ENCODE results near the gene GMDS. TPM values are rescaled to one million over a fixed set of nuclear protein-coding genes. Genes with fewer than 3 reads are reported as not detected.

The GMDS gene
- total RNA-seq, 4 donors from 2014 or later = 197 to 375 (median 215) TPM

DNA sequence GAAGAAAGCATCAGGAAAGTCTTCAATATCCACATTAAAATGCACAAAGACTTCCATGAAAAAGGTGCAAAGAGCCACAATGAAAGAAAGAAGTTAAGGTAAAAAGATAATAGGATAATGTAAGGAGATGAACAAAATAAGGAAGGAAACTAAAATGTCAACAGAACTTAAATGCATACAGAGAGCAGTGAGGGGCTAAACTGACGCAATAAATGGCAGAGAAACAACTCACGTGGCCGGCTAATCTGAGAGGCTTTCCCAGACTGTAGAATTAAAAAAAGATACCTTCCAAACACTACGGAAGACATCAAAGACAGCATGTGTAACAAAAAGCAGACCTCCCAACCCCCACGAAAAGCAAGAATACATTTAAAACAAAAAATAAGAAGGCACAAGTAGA lies 73.7 kb downstream of the GMDS start:
- TF ChIP-seq, protein P1, sequence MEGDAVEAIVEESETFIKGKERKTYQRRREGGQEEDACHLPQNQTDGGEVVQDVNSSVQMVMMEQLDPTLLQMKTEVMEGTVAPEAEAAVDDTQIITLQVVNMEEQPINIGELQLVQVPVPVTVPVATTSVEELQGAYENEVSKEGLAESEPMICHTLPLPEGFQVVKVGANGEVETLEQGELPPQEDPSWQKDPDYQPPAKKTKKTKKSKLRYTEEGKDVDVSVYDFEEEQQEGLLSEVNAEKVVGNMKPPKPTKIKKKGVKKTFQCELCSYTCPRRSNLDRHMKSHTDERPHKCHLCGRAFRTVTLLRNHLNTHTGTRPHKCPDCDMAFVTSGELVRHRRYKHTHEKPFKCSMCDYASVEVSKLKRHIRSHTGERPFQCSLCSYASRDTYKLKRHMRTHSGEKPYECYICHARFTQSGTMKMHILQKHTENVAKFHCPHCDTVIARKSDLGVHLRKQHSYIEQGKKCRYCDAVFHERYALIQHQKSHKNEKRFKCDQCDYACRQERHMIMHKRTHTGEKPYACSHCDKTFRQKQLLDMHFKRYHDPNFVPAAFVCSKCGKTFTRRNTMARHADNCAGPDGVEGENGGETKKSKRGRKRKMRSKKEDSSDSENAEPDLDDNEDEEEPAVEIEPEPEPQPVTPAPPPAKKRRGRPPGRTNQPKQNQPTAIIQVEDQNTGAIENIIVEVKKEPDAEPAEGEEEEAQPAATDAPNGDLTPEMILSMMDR (IDR thresholded peaks at IDR 0.05) = no peak
- TF ChIP-seq POLR2A (IDR thresholded peaks at IDR 0.05) = no peak
- H3K27ac ChIP-seq = no peak overlapping the region
- H3K9me3 ChIP-seq = no peaks in the 10 kb centered on the region
- DNase-seq = no peak
- H3K4me3 ChIP-seq = no peak overlapping the region
- no peaks in the 10 kb centered on the region for H3K4me1 ChIP-seq
- H3K27me3 ChIP-seq = no peaks in the 10 kb centered on the region
- no peaks in the 10 kb centered on the region for H3K36me3 ChIP-seq

DNA sequence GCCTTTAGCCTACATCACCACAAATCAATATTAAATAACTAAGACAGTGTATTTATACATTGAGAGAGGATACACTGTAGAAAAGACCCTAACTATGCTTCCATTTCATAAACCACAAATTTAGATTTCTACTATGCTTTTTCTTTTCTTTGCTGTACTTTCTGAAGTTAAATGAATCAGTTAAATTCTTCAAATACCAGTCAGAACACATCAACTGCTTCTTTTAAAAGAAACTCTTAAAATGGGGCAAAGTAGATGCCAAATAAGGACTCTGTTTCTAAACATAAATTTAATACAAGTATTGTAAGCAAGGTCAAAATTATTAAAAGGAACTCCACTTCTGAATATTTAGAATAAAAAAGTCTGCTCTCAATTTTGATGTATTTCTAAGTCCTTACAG lies 76.9 kb downstream of the GMDS start:
- no peak for TF ChIP-seq POLR2A (IDR thresholded peaks at IDR 0.05)
- TF ChIP-seq, protein P1 (IDR thresholded peaks at IDR 0.05) = no peak
- no peaks in the 10 kb centered on the region for H3K36me3 ChIP-seq
- H3K4me1 ChIP-seq = no peaks in the 10 kb centered on the region
- no peak overlapping the region for H3K27ac ChIP-seq
- DNase-seq = no peak
- no peaks in the 10 kb centered on the region for H3K9me3 ChIP-seq
- no peak overlapping the region for H3K4me3 ChIP-seq
- H3K27me3 ChIP-seq = no peaks in the 10 kb centered on the region

DNA sequence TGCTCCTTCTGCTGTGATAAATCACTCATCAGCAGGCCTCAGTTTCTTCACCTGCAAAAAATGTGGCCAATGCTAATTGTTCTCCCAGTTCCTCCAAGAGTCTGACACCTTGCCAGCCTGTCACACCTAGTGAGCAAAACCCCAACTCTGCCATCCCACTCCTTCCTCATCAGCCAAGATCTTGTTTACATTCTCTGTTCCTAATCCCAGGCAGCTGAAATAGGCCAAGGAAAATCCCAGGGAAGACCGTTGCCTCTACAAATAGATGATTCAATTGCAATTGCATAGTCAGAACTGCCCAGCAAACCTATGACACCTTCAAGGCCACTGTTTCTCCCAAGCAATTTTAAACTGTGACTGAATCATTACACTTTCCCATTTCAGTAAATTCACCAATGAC lies 78.7 kb downstream of the GMDS start:
- no peak for DNase-seq
- TF ChIP-seq, protein P1 (IDR thresholded peaks at IDR 0.05) = no peak
- TF ChIP-seq POLR2A (IDR thresholded peaks at IDR 0.05) = no peak
- Histone ChIP-seq H3K4me3 (no peak overlapping the region), H3K27ac (no peak overlapping the region), H3K9me3 (no peaks in the 10 kb centered on the region), H3K27me3 (no peaks in the 10 kb centered on the region), H3K4me1 (no peaks in the 10 kb centered on the region), H3K36me3 (no peaks in the 10 kb centered on the region)

DNA sequence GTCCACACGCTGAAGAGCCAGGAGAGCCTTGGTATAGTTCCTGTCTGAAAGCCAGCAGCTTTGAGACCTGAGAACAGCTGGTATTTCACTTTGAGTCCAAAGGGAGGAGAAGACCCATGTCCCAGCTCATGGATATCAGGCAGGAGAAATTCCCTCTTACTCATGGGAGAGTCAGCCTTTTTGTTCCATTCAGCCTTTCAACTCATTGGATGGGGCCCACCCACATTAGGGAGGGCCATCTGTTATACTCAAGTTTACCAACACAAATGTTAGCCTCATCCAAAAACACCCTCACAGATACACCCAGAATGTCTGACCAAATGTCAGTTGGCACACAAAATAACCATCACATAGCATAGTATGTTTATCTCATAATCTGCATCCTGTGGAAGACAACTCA lies 80.1 kb downstream of the GMDS start:
- H3K4me1 ChIP-seq = no peaks in the 10 kb centered on the region
- no peak overlapping the region for H3K27ac ChIP-seq
- no peaks in the 10 kb centered on the region for H3K36me3 ChIP-seq
- H3K4me3 ChIP-seq = no peak overlapping the region
- no peaks in the 10 kb centered on the region for H3K9me3 ChIP-seq
- TF ChIP-seq, protein P1 (IDR thresholded peaks at IDR 0.05) = no peak
- TF ChIP-seq POLR2A (IDR thresholded peaks at IDR 0.05) = no peak
- DNase-seq = no peak
- no peaks in the 10 kb centered on the region for H3K27me3 ChIP-seq

DNA sequence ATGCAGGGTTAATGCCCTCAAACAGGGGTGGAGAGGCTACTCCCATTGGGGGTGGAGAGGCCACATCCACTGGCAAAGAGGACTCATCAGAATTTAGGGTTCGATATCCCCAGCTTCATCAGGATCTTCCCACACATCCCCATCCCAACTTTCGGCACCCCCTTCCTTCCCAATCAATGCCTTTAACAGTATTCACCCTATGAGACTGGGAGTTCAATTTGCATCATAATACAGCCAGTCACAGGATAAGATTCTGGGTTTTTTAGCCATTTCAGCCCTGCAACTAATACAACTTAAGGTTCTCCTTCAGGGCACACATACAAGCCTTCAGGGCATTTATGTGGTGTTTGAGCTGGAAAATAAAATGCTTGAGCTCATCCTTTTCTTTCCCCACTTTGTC lies 80.9 kb downstream of the GMDS start:
- Histone ChIP-seq H3K4me1 (no peaks in the 10 kb centered on the region), H3K4me3 (no peak overlapping the region), H3K9me3 (no peaks in the 10 kb centered on the region), H3K27me3 (no peaks in the 10 kb centered on the region), H3K36me3 (no peaks in the 10 kb centered on the region), H3K27ac (no peak overlapping the region)
- no peak for DNase-seq
- no peak for TF ChIP-seq POLR2A (IDR thresholded peaks at IDR 0.05)
- TF ChIP-seq, protein P1 (IDR thresholded peaks at IDR 0.05) = no peak

DNA sequence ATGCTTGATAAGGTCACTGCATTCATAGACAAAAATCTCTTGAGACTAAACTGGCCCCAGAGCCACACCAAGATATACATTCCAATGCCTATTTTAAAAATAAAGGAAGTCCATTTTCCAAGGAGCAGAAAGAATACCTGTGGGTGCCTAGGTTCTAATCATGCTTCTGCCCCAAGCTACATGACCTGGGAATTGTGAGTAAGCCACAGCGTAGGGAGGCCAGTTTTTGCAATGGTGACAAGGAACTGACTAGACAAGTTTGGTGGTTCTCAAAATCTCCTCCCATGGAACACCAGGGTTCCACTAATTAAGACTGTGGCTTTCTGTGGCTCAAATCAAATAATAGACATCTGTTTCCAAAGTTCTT lies 83.3 kb downstream of the GMDS start:
- H3K4me1 ChIP-seq = no peaks in the 10 kb centered on the region
- no peaks in the 10 kb centered on the region for H3K27me3 ChIP-seq
- H3K27ac ChIP-seq = no peak overlapping the region
- H3K36me3 ChIP-seq = no peaks in the 10 kb centered on the region
- H3K9me3 ChIP-seq = no peaks in the 10 kb centered on the region
- no peak overlapping the region for H3K4me3 ChIP-seq
- DNase-seq = no peak
- TF ChIP-seq, protein P1 (IDR thresholded peaks at IDR 0.05) = no peak

Measured in Peyer's patch (tissue), 4 donors.